Measurements from ENCODE around the gene MTX2.

DNA sequence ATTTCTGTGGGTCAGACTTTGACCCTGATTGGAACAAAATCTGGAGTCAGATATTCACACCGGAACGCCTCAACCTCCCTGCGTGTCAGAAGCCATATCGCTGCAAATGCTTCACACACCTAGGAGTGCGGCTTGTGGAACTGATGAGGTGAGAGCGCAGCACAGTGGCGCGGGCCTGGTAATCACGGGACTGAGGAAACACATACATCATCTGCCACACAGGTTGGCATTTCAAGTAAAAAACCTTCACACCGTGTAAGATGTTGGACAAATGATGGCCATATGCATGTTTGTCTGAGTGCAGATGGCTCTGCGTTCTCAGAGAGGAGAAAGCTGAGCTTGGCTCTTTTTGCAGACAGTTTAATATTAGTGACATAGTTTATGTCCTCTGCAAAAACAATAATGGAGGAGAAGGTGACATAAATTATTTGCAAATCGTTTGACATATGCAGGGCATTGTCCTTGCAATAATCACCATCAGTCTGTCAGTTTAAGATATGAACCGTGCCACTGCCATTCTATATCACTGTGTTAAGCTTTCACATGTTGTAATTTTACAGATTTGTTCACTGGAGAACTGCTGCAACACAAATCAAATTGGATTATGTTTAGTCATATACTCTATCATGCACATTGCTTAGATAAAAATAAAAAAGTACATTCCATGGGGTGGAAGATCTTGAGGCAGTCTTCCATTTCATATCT lies 101.4 kb downstream of the MTX2 start:
- no peak for TF ChIP-seq POLR2A (IDR thresholded peaks at IDR 0.05; ENCODE audit: low read depth, low read length)
- TF ChIP-seq TAF1 (IDR thresholded peaks at IDR 0.05; ENCODE audit: borderline replicate concordance, low read depth, low read length) = no peak
